IPS-18c (cell line): Measurements from ENCODE around the gene PPP3R2.
"Not testable (repeated sequence)": the region's sequence is repeated elsewhere in the genome, so short reads cannot be mapped to it uniquely, and the experiment has no call there.

ENCODE experiments used
- H3K4me3 ChIP-seq: 2 replicates; pipeline ENCODE4 v1.7.0; 2013; ENCODE audit warnings: low read depth, mild to moderate bottlenecking, low read length, moderate library complexity; ENCODE audit not compliant: insufficient read depth
- H3K9me3 ChIP-seq: one replicate; pipeline ENCODE4 v1.6.1; 2013; ENCODE audit warnings: mild to moderate bottlenecking, low read length, moderate library complexity; ENCODE audit not compliant: control insufficient read depth, insufficient read depth

Gene PPP3R2

DNA sequence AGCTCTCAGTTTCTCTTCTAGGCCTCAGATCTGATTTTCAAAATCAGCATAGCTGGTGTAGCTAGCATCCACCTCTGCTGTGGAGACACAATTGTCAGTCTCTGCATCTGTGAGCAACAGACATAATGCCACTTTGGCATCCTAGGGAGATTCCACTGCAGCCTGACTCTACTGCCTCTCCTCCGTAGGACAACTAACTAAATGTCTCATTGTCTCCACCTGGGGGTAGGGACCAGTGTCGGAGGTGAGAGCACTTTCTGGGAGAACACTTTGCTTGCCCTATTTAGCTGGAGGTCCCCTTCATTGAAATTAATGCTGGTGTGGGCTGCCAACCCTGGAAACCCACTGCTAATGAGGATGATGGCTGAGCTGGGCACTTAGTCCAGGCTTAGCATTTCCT is 1.4 kb downstream of the PPP3R2 start:
- Histone ChIP-seq H3K4me3 (no peak overlapping the region), H3K9me3 (no peaks in the 10 kb centered on the region)

DNA sequence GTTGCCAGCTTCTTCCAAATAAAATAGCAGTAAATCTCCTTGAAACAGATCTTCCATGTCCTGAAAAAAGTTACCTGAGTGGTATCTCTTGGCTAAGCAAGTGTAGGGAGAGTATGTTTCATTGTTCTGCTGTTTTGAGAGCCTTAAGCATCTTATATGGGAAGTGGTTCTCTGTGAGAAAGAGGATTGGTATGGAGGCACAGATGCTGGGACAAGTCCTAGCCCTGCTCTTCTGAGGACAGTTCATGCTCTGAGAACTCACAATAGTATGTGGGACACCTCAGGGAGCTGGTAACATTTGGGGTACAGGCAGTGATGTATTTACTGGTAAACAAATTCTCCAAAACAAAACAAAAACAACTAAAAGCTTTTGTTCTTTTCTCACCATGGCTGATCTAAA is 2.0 kb downstream of the PPP3R2 start:
- no peaks in the 10 kb centered on the region for H3K9me3 ChIP-seq
- no peak overlapping the region for H3K4me3 ChIP-seq

DNA sequence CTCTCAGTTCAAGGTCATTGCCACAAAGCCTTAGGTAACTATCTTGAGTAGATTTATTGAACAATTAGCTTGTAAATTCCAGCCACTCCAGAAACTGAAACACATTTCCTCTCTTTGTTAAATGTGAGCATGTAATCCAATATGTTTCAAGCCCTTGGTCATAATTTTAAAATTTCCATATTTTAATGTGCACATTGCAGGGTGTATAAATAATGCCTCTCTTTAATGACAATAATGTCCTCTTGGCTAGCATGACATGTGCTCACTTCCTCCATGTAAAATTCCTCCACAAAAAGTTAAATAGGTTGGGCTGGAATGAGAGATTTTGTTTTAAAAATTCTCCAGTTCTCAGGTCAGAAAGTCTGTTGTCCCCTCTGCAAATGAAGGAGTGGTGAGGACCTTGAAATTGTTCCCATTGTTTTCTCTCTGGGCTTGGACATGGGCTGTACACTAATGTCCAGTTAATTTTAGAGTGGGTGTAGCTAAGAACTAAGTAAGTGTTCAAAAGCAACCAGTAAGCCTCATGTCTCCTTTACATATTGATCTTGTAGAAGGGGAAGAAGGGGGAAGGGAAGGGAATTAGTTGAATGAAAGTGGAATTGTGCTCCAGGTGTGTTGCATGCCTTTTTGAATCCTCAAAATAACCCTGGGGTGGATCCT is 2.9 kb downstream of the PPP3R2 start:
- no peak overlapping the region for H3K4me3 ChIP-seq
- H3K9me3 ChIP-seq: no peaks in the 10 kb centered on the region

DNA sequence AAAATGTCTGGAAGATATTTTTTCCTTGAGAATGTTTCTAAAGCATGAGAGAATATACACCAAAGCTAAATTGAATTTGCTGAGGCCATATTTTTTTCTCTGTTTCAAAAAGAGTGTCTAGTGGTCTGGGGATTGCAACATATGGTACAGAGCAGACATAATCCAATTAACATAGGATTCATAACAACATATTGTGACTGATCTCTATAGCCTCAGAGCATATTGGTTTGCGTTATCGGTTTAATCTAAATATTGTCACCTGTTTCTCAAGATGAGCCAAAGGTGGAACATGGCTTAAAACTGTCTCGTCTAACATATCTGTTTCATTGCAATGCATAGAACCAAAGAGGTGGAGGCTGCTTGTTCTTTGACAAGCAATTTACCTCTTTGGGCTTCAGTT is 3.9 kb downstream of the PPP3R2 start:
- Histone ChIP-seq H3K9me3 (no peaks in the 10 kb centered on the region), H3K4me3 (no peak overlapping the region)

DNA sequence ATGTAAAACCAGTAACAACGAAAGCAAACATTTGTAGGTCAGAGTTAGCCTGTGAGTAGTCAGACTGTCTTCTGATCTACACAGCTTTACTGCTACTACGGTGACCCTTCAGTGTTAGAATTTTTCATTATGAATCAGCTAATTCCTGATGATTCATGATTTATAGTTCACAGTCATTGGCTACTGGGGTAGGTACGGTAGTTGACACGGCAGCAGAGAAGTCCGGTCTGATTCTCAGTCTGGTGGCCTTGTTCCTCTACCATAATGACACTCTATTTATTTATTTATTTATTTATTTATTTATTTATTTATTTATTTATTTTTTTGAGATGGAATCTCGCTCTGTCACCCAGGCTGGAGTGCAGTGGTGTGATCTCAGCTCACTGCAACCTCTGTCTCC is 4.7 kb downstream of the PPP3R2 start:
- H3K4me3 ChIP-seq, H3K9me3 ChIP-seq: not testable (repeated sequence)

DNA sequence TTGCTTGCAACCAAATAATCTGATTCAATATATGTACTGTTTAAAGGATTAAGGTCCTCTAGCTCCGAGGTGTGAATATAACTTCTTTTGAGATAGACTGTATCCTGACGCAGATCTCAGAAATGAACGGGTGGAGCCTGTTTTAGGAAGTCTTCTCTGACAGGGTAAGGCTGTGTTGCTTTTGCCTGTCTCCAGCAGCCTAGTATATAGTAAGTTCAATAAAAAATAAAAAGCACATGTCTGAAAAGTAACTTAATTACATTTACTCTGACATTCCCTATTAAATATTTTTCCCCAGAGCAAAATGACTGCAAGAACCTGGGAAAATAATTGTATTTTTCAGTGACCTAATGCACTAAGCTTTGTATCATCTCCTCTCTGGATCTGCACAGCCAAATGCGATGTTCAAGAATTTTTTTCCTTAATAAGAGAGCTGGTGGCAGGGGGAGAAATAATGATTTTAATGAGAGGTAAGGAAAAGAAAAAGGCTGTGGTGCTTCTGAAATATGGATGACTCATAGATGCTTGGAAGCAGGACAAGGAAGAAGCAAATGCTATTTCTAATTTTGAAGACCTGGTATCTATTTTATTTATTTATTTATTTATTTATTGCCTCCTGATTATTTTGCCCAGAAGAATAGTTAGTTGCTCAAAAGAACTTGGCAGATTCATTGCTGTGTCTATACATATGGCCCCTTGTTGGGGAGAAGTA is 7.3 kb downstream of the PPP3R2 start:
- H3K9me3 ChIP-seq: no peaks in the 10 kb centered on the region
- H3K4me3 ChIP-seq: no peak overlapping the region

DNA sequence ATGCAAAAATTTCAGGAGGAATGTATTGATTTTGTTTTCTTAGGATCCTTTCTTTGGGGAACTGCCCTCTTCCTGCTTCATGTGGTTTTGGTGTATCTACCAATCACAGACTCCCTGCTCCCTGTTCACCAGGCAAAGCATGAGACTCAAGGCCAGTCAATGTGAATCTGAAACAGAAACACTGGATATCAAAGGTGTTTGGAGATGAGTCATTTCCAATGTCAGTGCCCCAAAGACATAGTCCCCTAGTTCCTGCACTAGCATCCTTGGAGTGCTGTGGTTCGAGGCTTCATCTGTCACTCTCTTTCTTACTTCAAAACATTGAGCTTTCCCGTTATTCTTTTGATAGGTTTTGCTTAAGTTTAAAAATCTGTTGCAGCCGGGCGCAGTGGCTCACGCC is 8.1 kb downstream of the PPP3R2 start:
- H3K9me3 ChIP-seq: no peaks in the 10 kb centered on the region
- no peak overlapping the region for H3K4me3 ChIP-seq

DNA sequence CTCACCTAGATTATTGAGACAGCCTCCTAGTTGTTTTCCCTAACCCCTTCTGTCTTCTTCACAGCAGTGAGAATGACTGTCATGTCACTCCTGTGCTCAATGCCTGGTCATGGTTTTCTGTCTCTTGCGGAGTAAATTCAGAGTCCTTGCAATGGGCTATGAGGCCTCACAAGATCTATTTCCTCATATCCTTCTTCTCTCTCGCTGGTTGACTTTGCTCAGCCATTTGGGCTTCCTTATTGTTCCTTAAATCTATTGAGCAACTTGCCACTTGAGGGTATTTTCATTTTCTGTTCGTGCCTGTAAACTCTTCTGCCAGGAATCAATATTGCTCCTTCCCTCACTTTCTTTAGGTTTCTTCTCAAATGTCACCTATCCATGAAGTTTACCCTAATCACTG is 9.0 kb downstream of the PPP3R2 start:
- Histone ChIP-seq H3K9me3 (no peaks in the 10 kb centered on the region), H3K4me3 (no peak overlapping the region)

DNA sequence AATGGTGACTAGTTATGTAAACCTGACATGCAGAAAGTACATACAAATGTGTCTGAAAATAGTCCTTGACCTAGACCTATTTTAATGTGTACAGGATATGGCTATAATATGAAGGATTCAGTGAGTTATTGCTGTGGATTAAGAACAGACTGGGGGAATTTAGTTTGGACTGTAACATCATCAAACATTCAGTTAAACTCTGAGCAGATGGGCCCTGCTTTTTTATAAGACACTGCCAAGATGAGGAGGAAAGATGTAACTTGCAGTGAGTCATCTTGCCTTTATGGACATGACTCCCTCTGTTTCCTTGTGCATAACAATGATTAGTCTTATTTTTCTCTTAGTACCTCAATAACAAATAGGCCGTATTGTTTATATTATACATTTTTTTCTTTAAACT is 12.2 kb downstream of the PPP3R2 start:
- no peak overlapping the region for H3K4me3 ChIP-seq
- H3K9me3 ChIP-seq: no peaks in the 10 kb centered on the region

DNA sequence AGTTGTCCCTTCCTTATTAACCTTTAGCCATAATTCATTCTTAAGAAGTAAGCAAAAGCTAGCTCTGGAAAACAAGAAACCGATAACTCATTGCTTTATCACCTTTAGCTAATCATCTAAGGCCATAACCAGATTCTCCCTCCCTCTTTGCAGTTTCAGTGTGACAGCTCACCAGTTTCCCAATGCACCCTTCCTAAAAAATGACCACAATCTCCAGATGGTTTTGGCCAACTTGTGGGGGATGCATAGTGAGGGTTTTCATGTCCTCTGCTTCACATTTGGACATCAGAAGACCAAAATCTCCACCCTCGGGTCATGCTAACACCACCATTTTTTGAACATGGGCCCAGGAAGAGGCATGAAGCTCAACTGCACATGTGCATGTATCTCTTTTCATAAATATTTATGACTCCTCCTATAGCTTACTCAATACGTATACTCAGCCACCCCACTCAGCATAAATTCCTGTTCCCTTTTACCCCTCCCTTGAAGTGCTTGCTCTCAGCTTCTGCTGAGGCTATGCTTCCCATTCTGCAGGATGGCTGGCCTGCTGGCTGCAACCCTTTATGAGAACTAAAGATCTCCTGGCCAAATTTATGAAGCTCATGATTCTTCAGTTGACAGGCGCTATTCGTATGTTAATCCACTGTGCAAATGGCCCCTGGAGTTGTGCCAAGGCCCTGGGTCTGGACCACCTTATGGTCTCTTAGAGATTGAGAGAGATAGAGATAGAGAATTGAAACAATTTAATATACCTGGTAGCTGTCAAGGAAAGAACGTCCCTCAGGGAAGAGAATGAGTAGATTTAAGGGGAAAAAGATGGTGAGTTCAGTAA is 14.8 kb downstream of the PPP3R2 start:
- Histone ChIP-seq H3K4me3 (no peak overlapping the region), H3K9me3 (no peaks in the 10 kb centered on the region)

DNA sequence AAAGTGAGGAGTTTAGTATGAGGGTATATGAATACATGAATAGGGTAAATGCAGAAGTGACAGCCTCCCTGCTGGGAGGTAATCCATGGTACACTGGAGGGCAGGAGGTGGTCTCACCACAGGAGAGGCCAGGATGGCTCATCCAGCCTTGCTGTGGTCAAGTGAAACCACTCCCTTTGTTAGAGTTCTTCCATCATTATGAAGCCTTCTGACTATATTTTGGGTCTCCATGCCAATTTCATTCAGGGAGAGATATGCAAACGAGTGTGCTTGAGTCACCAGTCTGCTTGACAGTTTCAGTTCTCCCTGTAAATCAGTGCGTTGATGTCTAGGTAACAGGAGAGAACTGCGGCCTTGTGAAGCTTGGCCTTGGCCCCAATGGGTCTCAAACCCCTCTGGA is 16.4 kb downstream of the PPP3R2 start:
- Histone ChIP-seq H3K9me3 (no peaks in the 10 kb centered on the region), H3K4me3 (no peak overlapping the region)

DNA sequence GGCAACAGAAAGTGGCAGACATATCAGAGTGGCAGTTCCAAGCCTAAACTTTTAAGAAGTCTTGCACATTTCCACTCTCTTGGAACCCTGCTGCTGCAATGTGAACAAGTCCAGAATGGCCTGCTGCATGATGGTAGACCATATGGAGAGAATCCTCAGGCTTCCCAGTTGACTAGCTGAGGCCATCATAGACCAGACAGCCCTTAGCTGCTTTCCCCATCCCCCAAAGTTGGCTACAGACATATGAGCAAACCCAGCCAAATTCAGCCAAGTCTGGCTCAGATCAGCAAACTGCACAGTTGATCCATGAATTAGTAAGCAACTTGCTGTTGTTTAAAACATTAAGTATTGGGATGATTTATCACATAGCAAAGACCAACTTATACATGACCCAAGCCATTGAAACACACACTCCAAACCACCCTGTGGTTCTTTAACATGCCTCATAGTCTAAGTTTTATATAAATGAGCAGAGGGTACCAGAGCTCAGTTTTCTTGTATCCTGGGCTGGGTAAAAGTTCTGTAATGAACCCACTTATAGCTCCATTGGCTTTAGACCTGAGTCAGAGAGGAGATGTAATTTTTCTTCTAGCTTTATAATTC is 19.9 kb downstream of the PPP3R2 start:
- no peak overlapping the region for H3K4me3 ChIP-seq
- no peaks in the 10 kb centered on the region for H3K9me3 ChIP-seq

DNA sequence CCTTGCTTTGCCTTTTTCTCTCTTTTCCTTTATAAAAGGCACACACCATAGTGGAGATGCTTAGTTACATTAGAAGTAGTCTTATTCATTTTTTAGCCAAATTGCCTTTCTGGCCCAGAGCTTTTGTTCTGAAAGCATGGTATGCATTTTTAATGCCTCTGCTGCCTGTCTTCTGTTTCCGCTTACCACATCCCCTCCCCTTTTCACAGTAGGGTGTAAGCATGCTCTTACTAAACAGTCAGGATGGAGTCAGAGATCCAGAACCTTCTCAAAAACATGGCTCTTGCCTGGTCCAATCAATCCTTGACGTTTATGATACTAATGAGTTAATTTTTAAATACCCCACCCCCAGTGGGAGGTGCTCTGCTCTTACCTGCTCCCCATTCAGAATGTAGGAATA is 22.5 kb downstream of the PPP3R2 start:
- no peaks in the 10 kb centered on the region for H3K9me3 ChIP-seq

DNA sequence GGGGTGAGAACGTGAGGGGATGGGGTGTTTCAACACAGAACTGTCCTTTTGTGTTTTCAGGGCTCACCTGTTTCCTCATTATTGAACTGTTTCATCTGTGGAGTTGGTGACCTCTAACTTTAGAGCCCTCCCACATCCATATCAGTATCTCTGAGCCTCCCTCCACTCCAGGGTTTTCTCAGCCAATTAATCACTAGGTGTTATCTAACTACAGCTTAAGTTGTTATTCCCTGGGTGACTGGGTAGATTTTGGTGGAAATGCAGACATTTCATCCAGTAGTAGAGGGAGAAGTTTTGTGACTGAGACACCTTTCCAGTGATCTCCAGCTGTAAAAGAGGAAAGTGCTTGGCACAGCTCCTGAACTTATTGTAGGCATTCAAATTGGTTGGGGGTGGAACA is 23.7 kb downstream of the PPP3R2 start:
- no peaks in the 10 kb centered on the region for H3K9me3 ChIP-seq

More for the DNA sequence above, 22.5 kb downstream of the PPP3R2 start:
- H3K4me3 ChIP-seq: no peak overlapping the region

DNA sequence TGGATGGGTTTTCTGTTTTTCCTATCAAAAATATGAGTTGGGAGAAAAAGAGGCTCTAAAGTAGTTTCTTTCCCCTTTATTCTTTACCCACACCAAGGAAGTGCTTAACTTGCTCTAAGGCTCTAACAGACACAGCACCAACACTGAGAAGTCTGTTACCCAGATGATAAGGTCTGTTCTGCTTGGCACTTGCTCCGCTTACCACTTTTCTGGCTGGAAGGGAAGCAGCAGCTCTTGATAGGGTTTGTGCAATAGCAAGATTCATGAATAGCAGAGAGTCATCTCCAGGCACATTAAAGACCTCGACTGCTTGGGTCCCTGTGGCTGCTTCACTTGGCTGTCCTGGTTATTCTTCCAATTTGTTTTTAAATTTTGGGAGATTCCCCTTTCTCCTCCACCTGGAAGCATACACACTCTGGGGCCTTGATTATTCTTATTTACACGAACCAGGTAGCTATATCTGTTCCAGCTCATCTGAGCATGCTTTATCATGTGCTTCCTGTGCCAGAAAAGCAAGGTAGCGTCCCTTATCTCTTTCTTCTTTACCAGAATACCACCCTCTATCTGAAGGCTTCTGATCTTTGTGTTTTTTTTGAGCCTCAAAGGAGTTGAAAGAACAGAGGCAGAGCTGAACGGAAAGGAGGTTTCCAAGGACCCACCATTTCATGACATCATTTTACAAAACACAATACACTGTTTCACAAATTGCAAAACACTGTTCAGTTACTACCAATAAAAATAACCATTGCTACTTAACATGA is 24.8 kb downstream of the PPP3R2 start:
- H3K4me3 ChIP-seq: no peak overlapping the region
- H3K9me3 ChIP-seq: no peaks in the 10 kb centered on the region

More for the DNA sequence above, 23.7 kb downstream of the PPP3R2 start:
- no peak overlapping the region for H3K4me3 ChIP-seq

DNA sequence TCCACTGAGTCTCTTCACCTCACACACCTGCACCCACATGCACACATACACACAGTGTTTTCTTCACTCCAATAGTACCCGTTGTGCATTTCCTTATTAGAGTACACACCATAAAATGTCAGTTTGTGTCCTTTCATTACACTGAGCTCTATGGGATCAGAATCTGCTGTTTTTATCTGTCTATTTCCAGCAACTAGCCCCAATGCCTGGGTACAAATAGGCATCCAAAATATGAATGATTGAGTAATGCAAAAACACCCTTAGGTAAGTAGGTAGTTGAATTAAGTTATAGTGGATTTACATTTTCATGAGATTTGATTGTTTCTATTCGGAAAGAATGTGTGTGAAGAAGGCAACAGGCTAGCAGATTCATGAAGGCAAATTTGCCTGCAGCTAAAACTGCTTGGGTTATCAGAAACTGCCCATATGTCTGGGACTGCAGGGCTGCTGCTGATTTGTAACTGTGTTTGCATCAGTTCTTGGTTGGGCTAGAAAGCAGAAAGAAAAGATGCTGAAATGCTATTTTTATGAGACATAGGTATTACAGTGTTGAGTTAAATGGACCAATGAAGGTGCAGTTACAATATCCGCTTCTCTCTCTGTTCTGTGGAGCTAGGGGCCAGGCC is 26.9 kb downstream of the PPP3R2 start:
- H3K4me3 ChIP-seq: no peak overlapping the region
- no peaks in the 10 kb centered on the region for H3K9me3 ChIP-seq
